SK-N-MC (cell line): Measurements from ENCODE around the gene SH2D4B.

Experiments
- EZH2 ChIP-seq: fragments of 200-600 bp; sonication (generic); IDR thresholded peaks from one replicate; pipeline ENCODE4 v1.6.1; 2017; ENCODE audit warnings: antibody characterized with exemption
- POLR2AphosphoS5 ChIP-seq: IDR thresholded peaks from 2 replicates; pipeline ENCODE4 v1.6.1; 2012; ENCODE audit warnings: mild to moderate bottlenecking, low read depth, low read length, borderline replicate concordance

GRCh38 chr10:80492848-80493521 lies 44.7 kb upstream of the SH2D4B start:
- TF ChIP-seq EZH2, result no peak
- no peak for TF ChIP-seq POLR2AphosphoS5
